ENCODE results near the gene SLC4A8. TPM values are rescaled to one million over a fixed set of nuclear protein-coding genes. Genes with fewer than 3 reads are reported as not detected.

Gene SLC4A8
- total and polyA plus RNA-seq, 9 of the 15 experiments (the other 6 are each of a cell fraction or from before 2014, with no cell fraction given): 0.04 to 1.5 (median 0.12) TPM; not detected in 2

DNA sequence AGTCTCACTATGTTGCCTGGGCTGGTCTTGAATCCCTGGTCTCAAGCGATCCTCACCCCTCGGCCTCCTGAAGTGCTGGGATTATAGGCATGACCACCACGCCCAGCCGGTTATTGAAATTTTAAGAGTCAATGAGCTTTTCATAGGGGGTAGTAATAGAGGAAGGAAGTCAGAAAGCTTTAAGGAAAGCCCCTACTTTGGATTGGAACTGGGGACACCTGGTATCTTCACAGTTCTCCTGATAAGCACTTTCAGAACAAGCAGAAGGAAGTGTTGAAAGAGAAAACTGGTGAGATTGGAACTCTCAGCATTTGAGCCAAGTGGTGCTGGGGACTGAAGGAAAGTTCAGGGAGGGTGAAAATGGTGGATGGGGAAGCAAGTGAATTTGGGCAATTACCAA, 5.1 kb downstream of the SLC4A8 start:
- DNase-seq (ENCODE audit: extremely low read depth in 1 of 4, low spot score in 3 of 4) (no peak), ATAC-seq (no peak), FAIRE-seq (no peak)
- 0% methylated on average over 4 of the region's 4 CpGs for WGBS (ENCODE audit: insufficient coverage, low coverage, missing lambda C conversion rate)
- Histone ChIP-seq H3K9ac (ENCODE audit: insufficient read depth in 1 of 2, low read depth in 2 of 2, low read length in 2 of 2) (no peak overlapping the region), H3K27me3 (ENCODE audit: control insufficient read depth in 2 of 2, insufficient read depth in 2 of 2, low read length in 2 of 2) (peaks cover 20% of the 10 kb centered on the region in 2 experiments), H4K20me1 (replicated peaks; ENCODE audit: control insufficient read depth, insufficient read depth, low read length) (peaks cover 5% of the 10 kb centered on the region; the same call in 1 of the 2 replicates), H3K9me1 (ENCODE audit: control insufficient read depth, insufficient read depth, low read length) (no peaks in the 10 kb centered on the region), H3K4me2 (ENCODE audit: insufficient read depth, low read length) (no peak overlapping the region), H3K79me2 (ENCODE audit: control insufficient read depth, insufficient read depth, low read length) (no peaks in the 10 kb centered on the region), H3K9me3 (replicated peaks; ENCODE audit: control insufficient read depth, insufficient read depth, low read depth, low read length) (no peaks in the 10 kb centered on the region), H3K4me1 (replicated peaks in 1 of 2; ENCODE audit: control insufficient read depth in 2 of 2, insufficient read depth in 2 of 2, low read length in 2 of 2) (peaks cover 0 to 6% of the 10 kb centered on the region in 2 experiments; a peak in 2 of 5 replicates), H3K27ac (ENCODE audit: extremely low read depth, low read depth, low read length) (no peak overlapping the region), H2AFZ (ENCODE audit: low read depth, low read length) (no peak overlapping the region), H3K36me3 (ENCODE audit: control insufficient read depth, insufficient read depth, low read length) (no peaks in the 10 kb centered on the region), H3K4me3 (no peak overlapping the region)
- intact Hi-C loops (cut with micrococcal nuclease) (no loop called here), in situ Hi-C loops (cut with MboI) (loop anchor here (5.0 kb wide), 1 partner anchor 443 kb away; no protein-coding TSS in a partner anchor)
- POLR2A ChIA-PET: no interaction called here
- CTCF ChIA-PET (ENCODE audit: low intra/inter-chr PET ratio): no interaction called here
- no peak for TF ChIP-seq ZBTB1 (CRISPR knock-in tag; IDR thresholded peaks at IDR 0.05; ENCODE audit: borderline replicate concordance, low read depth)
- TF ChIP-seq, protein P1, sequence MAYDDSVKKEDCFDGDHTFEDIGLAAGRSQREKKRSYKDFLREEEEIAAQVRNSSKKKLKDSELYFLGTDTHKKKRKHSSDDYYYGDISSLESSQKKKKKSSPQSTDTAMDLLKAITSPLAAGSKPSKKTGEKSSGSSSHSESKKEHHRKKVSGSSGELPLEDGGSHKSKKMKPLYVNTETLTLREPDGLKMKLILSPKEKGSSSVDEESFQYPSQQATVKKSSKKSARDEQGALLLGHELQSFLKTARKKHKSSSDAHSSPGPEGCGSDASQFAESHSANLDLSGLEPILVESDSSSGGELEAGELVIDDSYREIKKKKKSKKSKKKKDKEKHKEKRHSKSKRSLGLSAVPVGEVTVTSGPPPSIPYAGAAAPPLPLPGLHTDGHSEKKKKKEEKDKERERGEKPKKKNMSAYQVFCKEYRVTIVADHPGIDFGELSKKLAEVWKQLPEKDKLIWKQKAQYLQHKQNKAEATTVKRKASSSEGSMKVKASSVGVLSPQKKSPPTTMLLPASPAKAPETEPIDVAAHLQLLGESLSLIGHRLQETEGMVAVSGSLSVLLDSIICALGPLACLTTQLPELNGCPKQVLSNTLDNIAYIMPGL (CRISPR knock-in tag; IDR thresholded peaks at IDR 0.05): no peak
- TF ChIP-seq, protein P2, sequence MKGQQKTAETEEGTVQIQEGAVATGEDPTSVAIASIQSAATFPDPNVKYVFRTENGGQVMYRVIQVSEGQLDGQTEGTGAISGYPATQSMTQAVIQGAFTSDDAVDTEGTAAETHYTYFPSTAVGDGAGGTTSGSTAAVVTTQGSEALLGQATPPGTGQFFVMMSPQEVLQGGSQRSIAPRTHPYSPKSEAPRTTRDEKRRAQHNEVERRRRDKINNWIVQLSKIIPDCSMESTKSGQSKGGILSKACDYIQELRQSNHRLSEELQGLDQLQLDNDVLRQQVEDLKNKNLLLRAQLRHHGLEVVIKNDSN (CRISPR knock-in tag; IDR thresholded peaks at IDR 0.05): no peak
- TF ChIP-seq, protein P3, sequence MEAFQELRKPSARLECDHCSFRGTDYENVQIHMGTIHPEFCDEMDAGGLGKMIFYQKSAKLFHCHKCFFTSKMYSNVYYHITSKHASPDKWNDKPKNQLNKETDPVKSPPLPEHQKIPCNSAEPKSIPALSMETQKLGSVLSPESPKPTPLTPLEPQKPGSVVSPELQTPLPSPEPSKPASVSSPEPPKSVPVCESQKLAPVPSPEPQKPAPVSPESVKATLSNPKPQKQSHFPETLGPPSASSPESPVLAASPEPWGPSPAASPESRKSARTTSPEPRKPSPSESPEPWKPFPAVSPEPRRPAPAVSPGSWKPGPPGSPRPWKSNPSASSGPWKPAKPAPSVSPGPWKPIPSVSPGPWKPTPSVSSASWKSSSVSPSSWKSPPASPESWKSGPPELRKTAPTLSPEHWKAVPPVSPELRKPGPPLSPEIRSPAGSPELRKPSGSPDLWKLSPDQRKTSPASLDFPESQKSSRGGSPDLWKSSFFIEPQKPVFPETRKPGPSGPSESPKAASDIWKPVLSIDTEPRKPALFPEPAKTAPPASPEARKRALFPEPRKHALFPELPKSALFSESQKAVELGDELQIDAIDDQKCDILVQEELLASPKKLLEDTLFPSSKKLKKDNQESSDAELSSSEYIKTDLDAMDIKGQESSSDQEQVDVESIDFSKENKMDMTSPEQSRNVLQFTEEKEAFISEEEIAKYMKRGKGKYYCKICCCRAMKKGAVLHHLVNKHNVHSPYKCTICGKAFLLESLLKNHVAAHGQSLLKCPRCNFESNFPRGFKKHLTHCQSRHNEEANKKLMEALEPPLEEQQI (IDR thresholded peaks at IDR 0.05): no peak
- no TSS peak for BruUV-seq (replicated peaks)

Data from K562 (cell line).